Skeletal muscle satellite cell (primary cell): ENCODE data around the gene TMEM170A.
"Not testable (repeated sequence)": the region's sequence is repeated elsewhere in the genome, so short reads cannot be mapped to it uniquely, and the experiment has no call there.

Source experiments
- H3K27me3 ChIP-seq: 2 replicates; pipeline ENCODE4 v1.7.0; 2013; ENCODE audit warnings: low read length; ENCODE audit not compliant: control insufficient read depth, insufficient read depth
- H3K36me3 ChIP-seq: 2 replicates; pipeline ENCODE4 v1.7.0; 2013; ENCODE audit warnings: mild to moderate bottlenecking, control low read depth, low read length; ENCODE audit not compliant: insufficient read depth
- H3K4me1 ChIP-seq: 2 replicates; pipeline ENCODE4 v1.7.0; 2013; ENCODE audit warnings: low read length; ENCODE audit not compliant: control insufficient read depth, insufficient read depth
- H3K4me2 ChIP-seq: 2 replicates; pipeline ENCODE4 v1.7.0; 2013; ENCODE audit warnings: mild to moderate bottlenecking, low read length
- H3K4me3 ChIP-seq: 2 replicates; pipeline ENCODE4 v1.7.0; 2013; ENCODE audit warnings: low read length
- H3K9ac ChIP-seq: 2 replicates; pipeline ENCODE4 v1.7.0; 2013; ENCODE audit warnings: mild to moderate bottlenecking, low read depth, low read length, moderate library complexity
- H3K9me3 ChIP-seq: replicated peaks from 2 replicates; pipeline ENCODE4 v1.7.0; 2013; ENCODE audit warnings: mild to moderate bottlenecking, control low read depth, low read length

TMEM170A gene

DNA sequence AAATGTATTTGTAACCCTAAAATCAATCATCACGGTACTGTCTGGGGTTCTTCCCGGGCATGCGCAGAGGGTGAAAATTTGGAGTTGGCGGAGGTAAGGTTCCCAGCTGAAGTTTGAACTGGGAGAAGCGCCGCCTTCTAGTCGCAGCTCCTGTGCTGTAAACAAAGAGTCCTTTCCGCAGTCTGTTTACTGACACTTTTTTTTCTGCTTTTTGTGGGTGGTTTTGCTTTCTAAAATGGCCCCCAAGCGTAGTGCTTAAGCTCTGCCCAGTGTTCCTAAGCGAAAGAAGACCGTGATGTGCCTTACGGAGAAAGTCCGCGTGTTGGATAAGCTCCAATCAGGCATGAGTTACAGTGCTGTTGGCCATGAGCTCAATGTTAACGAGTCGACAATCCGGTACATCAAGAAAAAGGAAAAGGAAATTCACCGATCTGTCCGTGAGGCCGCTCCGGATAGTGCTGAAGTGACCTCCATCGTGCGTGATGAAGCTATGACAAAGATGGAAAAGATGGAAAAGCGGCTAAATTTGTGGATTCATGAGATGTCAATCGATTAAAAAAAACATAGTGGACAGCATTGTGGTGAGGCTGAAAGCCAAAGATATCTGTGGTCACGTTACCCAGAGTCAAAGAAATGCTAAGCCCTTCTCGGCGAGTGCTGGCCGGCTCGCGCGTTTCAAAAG, 30.6 kb downstream of the TMEM170A start:
- H3K4me2 ChIP-seq = peak overlapping the region; percentile 85
- no peaks in the 10 kb centered on the region for H3K27me3 ChIP-seq
- H3K9ac ChIP-seq = peak overlapping the region; percentile 90
- H3K9me3 ChIP-seq = no peaks in the 10 kb centered on the region
- no peaks in the 10 kb centered on the region for H3K36me3 ChIP-seq
- H3K4me1 ChIP-seq = peaks cover 5% of the 10 kb centered on the region
- H3K4me3 ChIP-seq = peak overlapping the region; percentile 88

GRCh38 chr16:75432828-75433731, 31.4 kb downstream of the TMEM170A start, which contains the start of gene CFDP1:
Gene CFDP1, minus strand, starts transcription at chr16:75433503. Its CDS starts 151 bp downstream, at chr16:75433352.
- Histone ChIP-seq H3K9me3 (no peaks in the 10 kb centered on the region), H3K4me1 (peaks cover 5% of the 10 kb centered on the region), H3K27me3 (no peaks in the 10 kb centered on the region), H3K4me2 (peak within 1 kb of the TSS; percentile 85), H3K36me3 (no peaks in the 10 kb centered on the region), H3K4me3 (peak within 1 kb of the TSS; percentile 88), H3K9ac (peak within 1 kb of the TSS; percentile 90)

- Histone ChIP-seq H3K27me3 (no peaks in the 10 kb centered on the region), H3K36me3 (no peaks in the 10 kb centered on the region), H3K4me3 (no peak overlapping the region), H3K9ac (no peak overlapping the region), H3K4me1 (peaks cover 9% of the 10 kb centered on the region), H3K9me3 (no peaks in the 10 kb centered on the region), H3K4me2 (no peak overlapping the region)
Observed at GRCh38 chr16:75429621-75430403, 34.7 kb downstream of the TMEM170A start.

- not testable (repeated sequence) for H3K4me1 ChIP-seq, H3K9ac ChIP-seq, H3K4me3 ChIP-seq, H3K27me3 ChIP-seq, H3K4me2 ChIP-seq, H3K9me3 ChIP-seq, H3K36me3 ChIP-seq
Observed at GRCh38 chr16:75426524-75426923, 38.0 kb downstream of the TMEM170A start.

GRCh38 chr16:75424105-75424762, 40.3 kb downstream of the TMEM170A start:
- H3K9me3 ChIP-seq, H3K4me2 ChIP-seq, H3K27me3 ChIP-seq, H3K9ac ChIP-seq, H3K36me3 ChIP-seq, H3K4me3 ChIP-seq: not testable (repeated sequence)
- peaks cover 12% of the 10 kb centered on the region for H3K4me1 ChIP-seq

DNA sequence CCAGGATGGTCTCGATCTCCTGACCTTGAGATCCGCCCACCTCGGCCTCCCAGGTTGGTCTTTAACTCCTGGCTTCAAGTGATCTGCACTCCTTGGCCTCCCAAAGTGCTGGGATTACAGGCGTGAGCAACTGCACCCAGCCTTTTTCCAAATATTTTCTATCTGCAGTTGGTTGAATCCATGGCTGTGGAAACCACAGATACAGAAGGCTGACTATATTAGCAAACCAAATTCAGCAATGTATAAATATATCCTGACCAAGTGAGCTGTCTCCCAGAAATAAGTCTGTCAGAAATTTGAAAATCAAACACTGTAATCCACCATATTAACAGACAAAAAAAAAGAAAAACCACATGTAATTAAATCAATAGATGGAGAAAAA, 40.8 kb downstream of the TMEM170A start:
- peaks cover 12% of the 10 kb centered on the region for H3K4me1 ChIP-seq
- no peaks in the 10 kb centered on the region for H3K27me3 ChIP-seq
- H3K36me3 ChIP-seq = no peaks in the 10 kb centered on the region
- H3K9me3 ChIP-seq = no peaks in the 10 kb centered on the region
- no peak overlapping the region for H3K4me2 ChIP-seq
- no peak overlapping the region for H3K4me3 ChIP-seq
- H3K9ac ChIP-seq = no peak overlapping the region

GRCh38 chr16:75421820-75422126, 42.7 kb downstream of the TMEM170A start:
- Histone ChIP-seq H3K27me3 (no peaks in the 10 kb centered on the region), H3K36me3 (no peaks in the 10 kb centered on the region), H3K9me3 (no peaks in the 10 kb centered on the region), H3K4me1 (peaks cover 12% of the 10 kb centered on the region), H3K4me3 (no peak overlapping the region), H3K9ac (no peak overlapping the region), H3K4me2 (no peak overlapping the region)

DNA sequence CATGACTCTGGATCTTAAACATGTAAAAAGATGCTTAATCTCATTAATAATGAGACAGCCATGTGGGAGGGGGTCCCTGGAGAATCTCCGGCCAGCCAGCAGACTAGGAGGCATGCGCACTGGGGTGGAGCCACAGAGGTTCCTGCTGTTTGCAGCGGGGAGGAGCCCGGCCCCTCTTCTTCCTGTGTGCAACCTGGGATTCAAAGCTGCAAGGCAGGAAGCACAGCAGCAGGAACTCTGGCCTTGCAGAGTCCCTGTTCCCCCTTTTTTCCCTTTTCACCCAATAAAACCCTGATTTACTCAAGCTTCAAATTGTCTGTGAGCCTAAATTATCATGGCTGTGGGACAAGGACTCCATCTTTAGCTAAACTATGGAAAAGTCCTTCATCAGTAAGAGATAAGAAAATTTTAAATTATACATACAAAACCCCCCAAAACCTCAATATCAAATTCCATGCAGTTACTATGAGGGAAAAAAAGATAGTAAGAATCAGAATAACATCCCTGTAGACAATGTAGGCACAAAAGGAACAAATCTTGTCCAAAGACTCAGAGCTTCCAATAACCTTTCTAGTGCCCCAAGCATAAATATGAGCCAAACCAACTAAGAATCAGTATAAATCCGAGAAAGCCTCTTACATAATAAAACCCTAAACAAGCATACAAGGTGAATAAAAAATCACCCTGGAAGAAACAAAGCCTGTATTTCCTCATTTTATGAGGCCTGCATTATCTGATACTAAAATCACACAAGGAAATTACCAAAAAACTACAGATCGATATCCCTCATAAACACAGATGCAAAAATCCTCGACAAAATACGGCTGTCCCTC, 43.3 kb downstream of the TMEM170A start:
- Histone ChIP-seq H3K9ac (no peak overlapping the region), H3K4me2 (peak overlapping the region; percentile 53), H3K4me1 (peaks cover 7% of the 10 kb centered on the region), H3K27me3 (no peaks in the 10 kb centered on the region), H3K4me3 (no peak overlapping the region), H3K9me3 (no peaks in the 10 kb centered on the region), H3K36me3 (no peaks in the 10 kb centered on the region)

- H3K4me1 ChIP-seq = peaks cover 13% of the 10 kb centered on the region
- no peak overlapping the region for H3K4me2 ChIP-seq
- H3K9ac ChIP-seq = no peak overlapping the region
- no peaks in the 10 kb centered on the region for H3K27me3 ChIP-seq
- no peaks in the 10 kb centered on the region for H3K9me3 ChIP-seq
- peaks cover 7% of the 10 kb centered on the region for H3K36me3 ChIP-seq
- no peak overlapping the region for H3K4me3 ChIP-seq
Observed at GRCh38 chr16:75416904-75417565, 47.5 kb downstream of the TMEM170A start.

GRCh38 chr16:75415169-75415905, 49.2 kb downstream of the TMEM170A start:
- no peak overlapping the region for H3K9ac ChIP-seq
- peaks cover 6% of the 10 kb centered on the region for H3K4me1 ChIP-seq
- H3K36me3 ChIP-seq = peaks cover 16% of the 10 kb centered on the region
- H3K4me3 ChIP-seq = no peak overlapping the region
- no peaks in the 10 kb centered on the region for H3K27me3 ChIP-seq
- H3K4me2 ChIP-seq = no peak overlapping the region
- no peaks in the 10 kb centered on the region for H3K9me3 ChIP-seq
